Measurements from ENCODE around the gene PLD5.
"Not testable (repeated sequence)": the region's sequence is repeated elsewhere in the genome, so short reads cannot be mapped to it uniquely, and the experiment has no call there.

Gene PLD5

DNA sequence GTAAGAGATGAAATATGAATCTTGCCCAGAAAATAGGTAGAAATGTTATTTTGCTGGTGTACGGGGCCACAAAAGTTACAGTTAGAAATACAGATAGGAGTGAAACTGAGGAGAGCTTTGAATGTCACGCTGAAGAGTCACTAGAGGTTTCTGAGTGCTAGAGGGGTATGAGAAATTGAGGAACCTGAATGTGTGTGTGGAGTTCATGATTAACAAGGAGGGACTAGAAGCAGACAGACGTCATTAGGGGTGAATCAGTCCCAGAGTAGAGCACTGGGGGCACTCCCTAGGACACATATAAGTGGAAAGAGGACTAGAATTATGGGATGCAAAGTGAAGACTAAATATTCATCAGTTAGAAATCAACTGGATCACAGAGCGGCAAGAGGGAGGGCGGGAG is 336.7 kb downstream of the PLD5 start:
- no peak for TF ChIP-seq CTCF (IDR thresholded peaks at IDR 0.05; ENCODE audit: insufficient read depth, missing control alignments)
- FAIRE-seq: no peak
- DNase-seq (ENCODE audit: insufficient read length, low spot score): no peak

DNA sequence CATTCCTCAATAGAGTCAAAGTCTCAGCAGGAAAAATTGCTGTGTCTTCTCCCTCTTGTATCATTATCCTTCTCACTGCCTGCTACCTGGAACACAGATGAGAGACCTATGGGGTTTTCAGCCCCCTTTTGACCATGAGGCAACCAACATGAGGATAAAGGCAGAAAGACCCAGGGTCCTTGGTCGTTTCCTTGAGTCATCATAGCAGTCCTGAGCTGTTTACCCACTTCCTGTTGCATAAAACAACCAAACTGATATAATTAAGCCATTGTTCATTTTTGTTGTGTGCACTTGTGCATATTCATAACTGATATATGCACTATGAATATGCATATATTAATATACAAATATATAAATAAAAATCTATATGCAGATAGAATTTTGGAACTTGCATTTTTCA is 337.3 kb downstream of the PLD5 start:
- FAIRE-seq (no peak), DNase-seq (ENCODE audit: insufficient read length, low spot score) (no peak)
- TF ChIP-seq CTCF (IDR thresholded peaks at IDR 0.05; ENCODE audit: insufficient read depth, missing control alignments): no peak

GRCh38 chr1:242185731-242186130 is 338.8 kb downstream of the PLD5 start:
- no peak for TF ChIP-seq CTCF (IDR thresholded peaks at IDR 0.05; ENCODE audit: insufficient read depth, missing control alignments)
- FAIRE-seq (no peak), DNase-seq (ENCODE audit: insufficient read length, low spot score) (no peak)

- DNase-seq (ENCODE audit: insufficient read length, low spot score): no peak
- no peak for TF ChIP-seq CTCF (IDR thresholded peaks at IDR 0.05; ENCODE audit: insufficient read depth, missing control alignments)
- no peak for FAIRE-seq
These were observed 339.5 kb downstream of the PLD5 start for GRCh38 chr1:242184955-242185354.

DNA sequence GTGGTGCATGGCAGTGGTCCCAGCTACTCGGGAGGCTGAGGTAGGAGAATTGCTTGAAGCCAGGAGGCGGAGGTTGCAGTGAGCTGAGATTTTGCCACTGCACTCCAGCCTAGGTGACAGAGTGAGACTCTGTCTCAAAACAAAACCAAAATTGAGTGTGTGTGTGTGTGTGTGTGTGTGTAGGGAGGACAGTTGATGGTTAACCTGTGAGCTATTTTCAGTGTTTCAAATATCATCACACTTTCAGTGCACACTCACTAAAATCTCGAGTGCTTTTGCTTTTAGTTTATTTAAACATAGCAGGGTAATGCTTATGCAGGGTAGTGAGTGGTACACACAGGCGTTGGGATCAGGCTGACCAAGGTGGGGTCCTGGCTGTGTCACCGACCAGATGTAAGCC is 344.7 kb downstream of the PLD5 start:
- FAIRE-seq; DNase-seq (ENCODE audit: insufficient read length, low spot score): not testable (repeated sequence)

- no peak for FAIRE-seq
- TF ChIP-seq CTCF (IDR thresholded peaks at IDR 0.05; ENCODE audit: insufficient read depth, missing control alignments): no peak
- DNase-seq (ENCODE audit: insufficient read length, low spot score): no peak
These were observed 345.4 kb downstream of the PLD5 start for GRCh38 chr1:242178924-242179708.

DNA sequence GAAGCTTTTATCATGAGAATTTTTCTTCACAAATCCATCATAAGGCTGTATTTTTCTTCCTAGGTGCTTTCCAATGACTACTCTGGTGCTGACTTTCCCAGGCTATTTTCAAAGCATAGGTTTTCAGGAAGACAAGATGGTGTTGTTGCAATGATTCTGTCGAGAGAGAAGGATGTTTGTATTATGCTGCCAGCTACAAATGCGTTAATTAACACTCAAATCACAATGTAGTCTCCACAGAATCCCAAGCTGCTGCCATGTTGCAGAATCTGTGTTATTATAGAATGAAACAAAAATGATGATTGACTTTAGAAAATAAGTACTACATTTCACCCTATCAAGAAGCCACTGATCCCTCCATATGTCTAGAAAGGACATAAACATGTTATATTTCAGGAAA is 346.1 kb downstream of the PLD5 start:
- no peak for TF ChIP-seq CTCF (IDR thresholded peaks at IDR 0.05; ENCODE audit: insufficient read depth, missing control alignments)
- DNase-seq (ENCODE audit: insufficient read length, low spot score) (no peak), FAIRE-seq (no peak)

Data from D721Med (cell line).